IMR-90 (cell line): ENCODE data around the gene EMC9. TPM values are rescaled to one million over a fixed set of nuclear protein-coding genes. Genes with fewer than 3 reads are reported as not detected.

ENCODE experiments used
- ATAC-seq: fragments of 200-7000 bp; cut with Tn5 transposase; 2 replicates; pipeline ENCODE4 v1.9.1; 2020; ENCODE audit warnings: low read depth, mild to moderate bottlenecking, moderate library complexity
- BruUV-seq: library from RNA; stranded (reverse); fragments of 400-500 nt; replicated peaks from 2 replicates; lab custom pipeline; 2021; lab: Mats Ljungman, UMichigan
- CTCF ChIA-PET: fragments of 300-600 bp; formaldehyde crosslinking; extraction: SDS; loops from one replicate; lab custom pipeline; 2021; ENCODE audit warnings: antibody characterized with exemption; lab: Yijun Ruan, JAX
- POLR2A ChIA-PET: fragments of 300-600 bp; sonication (Branson Sonifier 250); formaldehyde crosslinking; loops from one replicate; lab custom pipeline; 2022; ENCODE audit warnings: antibody characterized with exemption; ENCODE audit not compliant: unreplicated experiment; lab: Charles Lee
- DNase-seq: peaks from one replicate; pipeline ENCODE4 v3.0.0; 2013
- H2AFZ ChIP-seq: replicated peaks from 2 replicates; pipeline ENCODE3; 2013; ENCODE audit warnings: low read length, mild to moderate bottlenecking; ENCODE audit not compliant: poor library complexity
- H2AK5ac ChIP-seq: 2 replicates; pipeline ENCODE4 v1.6.1; 2013; ENCODE audit warnings: low read depth, low read length, inconsistent platforms
- H2AK9ac ChIP-seq: replicated peaks from 2 replicates; pipeline ENCODE3; 2013; ENCODE audit warnings: mild to moderate bottlenecking, low read depth, low read length, moderate library complexity; ENCODE audit not compliant: poor library complexity
- H2BK120ac ChIP-seq: 2 replicates; pipeline ENCODE4 v1.6.1; 2013; ENCODE audit warnings: low read depth, low read length, inconsistent platforms
- H2BK15ac ChIP-seq: 3 replicates; pipeline ENCODE4 v1.6.1; 2013; ENCODE audit warnings: low read depth, low read length, inconsistent platforms
- H2BK20ac ChIP-seq: 2 replicates; pipeline ENCODE4 v1.6.1; 2013; ENCODE audit warnings: low read depth, mild to moderate bottlenecking, inconsistent platforms, low read length, moderate library complexity
- H2BK5ac ChIP-seq: 2 replicates; pipeline ENCODE4 v1.6.1; 2013; ENCODE audit warnings: mild to moderate bottlenecking, low read depth, low read length, inconsistent platforms; ENCODE audit not compliant: poor library complexity, severe bottlenecking
- H3K14ac ChIP-seq: replicated peaks from 2 replicates; pipeline ENCODE4 v1.6.1; 2013; ENCODE audit warnings: low read depth, low read length, inconsistent platforms
- H3K18ac ChIP-seq: 2 replicates; pipeline ENCODE4 v1.6.1; 2013; ENCODE audit warnings: low read depth, low read length, control low read depth
- H3K23ac ChIP-seq: 2 replicates; pipeline ENCODE4 v1.6.1; 2013; ENCODE audit warnings: low read depth, low read length, inconsistent platforms
- H3K27ac ChIP-seq: 2 replicates; pipeline ENCODE4 v1.5.1; 2013; ENCODE audit warnings: mild to moderate bottlenecking, control low read depth, low read length; ENCODE audit not compliant: insufficient read depth
- H3K27me3 ChIP-seq: 2 replicates; pipeline ENCODE4 v1.6.1; 2013; ENCODE audit warnings: low read length; ENCODE audit not compliant: control insufficient read depth, insufficient read depth
- H3K36me3 ChIP-seq: 2 replicates; pipeline ENCODE4 v1.6.1; 2013; ENCODE audit warnings: low read length, mixed read lengths; ENCODE audit not compliant: control insufficient read depth, insufficient read depth
- H3K4ac ChIP-seq: 2 replicates; pipeline ENCODE4 v1.6.1; 2013; ENCODE audit warnings: low read depth, low read length, inconsistent platforms
- H3K4me1 ChIP-seq: 2 replicates; pipeline ENCODE4 v1.6.1; 2013; ENCODE audit warnings: low read length, mixed read lengths; ENCODE audit not compliant: control insufficient read depth, insufficient read depth
- H3K4me2 ChIP-seq: 2 replicates; pipeline ENCODE4 v1.6.1; 2013; ENCODE audit warnings: low read depth, mild to moderate bottlenecking, control low read depth, low read length, moderate library complexity
- H3K4me3 ChIP-seq: 2 replicates; pipeline ENCODE4 v1.5.1; 2013; ENCODE audit warnings: low read depth, mild to moderate bottlenecking, control low read depth, low read length, moderate library complexity; ENCODE audit not compliant: insufficient read depth
- H3K56ac ChIP-seq: 2 replicates; pipeline ENCODE4 v1.6.1; 2013; ENCODE audit warnings: low read length, inconsistent platforms; ENCODE audit not compliant: insufficient read depth; ENCODE audit errors: extremely low read depth
- H3K79me1 ChIP-seq, 2 experiments: 2 replicates each; pipeline ENCODE4 v1.6.1; 2013; ENCODE audit warnings: low read length in 2 of 2, inconsistent platforms in 1 of 2, low read depth in 1 of 2
- H3K9ac ChIP-seq: 2 replicates; pipeline ENCODE4 v1.6.1; 2013; ENCODE audit warnings: low read depth, low read length, control low read depth
- H3K9me1 ChIP-seq: 2 replicates; pipeline ENCODE4 v1.6.1; 2013; ENCODE audit warnings: low read length, inconsistent platforms; ENCODE audit not compliant: insufficient read depth
- H3K9me3 ChIP-seq: 2 replicates; pipeline ENCODE4 v1.6.1; 2013; ENCODE audit warnings: low read length; ENCODE audit not compliant: control insufficient read depth, insufficient read depth
- H4K20me1 ChIP-seq: 2 replicates; pipeline ENCODE4 v1.6.1; 2013; ENCODE audit warnings: low read length, inconsistent platforms; ENCODE audit not compliant: insufficient read depth
- H4K5ac ChIP-seq: 2 replicates; pipeline ENCODE4 v1.6.1; 2013; ENCODE audit warnings: mild to moderate bottlenecking, low read depth, low read length, control low read depth
- H4K8ac ChIP-seq, 2 experiments: 2 replicates each; pipeline ENCODE4 v1.6.1; 2013; ENCODE audit warnings: low read depth in 2 of 2, low read length in 2 of 2, control low read depth in 1 of 2, inconsistent platforms in 1 of 2
- H4K91ac ChIP-seq: 2 replicates; pipeline ENCODE4 v1.6.1; 2013; ENCODE audit warnings: low read depth, low read length, inconsistent platforms; ENCODE audit not compliant: insufficient read depth
- CHD1 ChIP-seq: IDR thresholded peaks from 2 replicates; pipeline ENCODE4 v1.6.1; 2012; ENCODE audit warnings: low read depth, low read length, improper control_type of control experiment
- FOS ChIP-seq: fragments of 150-350 bp; IDR thresholded peaks from 2 replicates; pipeline ENCODE4 v1.6.1; 2016; ENCODE audit warnings: low read depth, low read length
- MAZ ChIP-seq: IDR thresholded peaks from 2 replicates; pipeline ENCODE4 v1.6.1; 2012; ENCODE audit warnings: low read depth, mild to moderate bottlenecking, low read length, improper control_type of control experiment, moderate library complexity, borderline replicate concordance
- MXI1 ChIP-seq: IDR thresholded peaks from 2 replicates; pipeline ENCODE4 v1.6.1; 2012; ENCODE audit warnings: low read depth, mild to moderate bottlenecking, low read length, moderate library complexity, borderline replicate concordance
- NFE2L2 ChIP-seq: fragments of 150-350 bp; IDR thresholded peaks from 2 replicates; pipeline ENCODE4 v1.6.1; 2016; ENCODE audit warnings: low read depth, mild to moderate bottlenecking, low read length
- POLR2A ChIP-seq: IDR thresholded peaks from 2 replicates; pipeline ENCODE4 v1.6.1; 2012; ENCODE audit warnings: mild to moderate bottlenecking, low read depth, low read length
- RCOR1 ChIP-seq: IDR thresholded peaks from 2 replicates; pipeline ENCODE4 v1.6.1; 2012; ENCODE audit warnings: mild to moderate bottlenecking, low read length, improper control_type of control experiment; ENCODE audit not compliant: insufficient replicate concordance
- USF2 ChIP-seq: fragments of 150-350 bp; IDR thresholded peaks from 2 replicates; pipeline ENCODE4 v1.6.1; 2017; ENCODE audit warnings: mild to moderate bottlenecking, antibody characterized with exemption, low read length, low read depth
- WGBS, 2 experiments: methylation state at CpG; one replicate each; pipeline versions ENCODE4 v1.1.5 to v1.1.7; 2013; ENCODE audit warnings: missing lambda C conversion rate in 2 of 2; ENCODE audit not compliant: insufficient read length in 1 of 2; ENCODE audit errors: extremely low coverage in 2 of 2; 5-methylcytosine and 5-hydroxymethylcytosine counted together
- dilution Hi-C: fragments of 300-500 bp; cut with HindIII; formaldehyde crosslinking; loops from one replicate; pipeline ENCODE4 v1.14.3; 2018; ENCODE audit warnings: low sequenced_read_pairs; ENCODE audit not compliant: unreplicated experiment
- in situ Hi-C: fragments of 300-500 bp; cut with MboI; formaldehyde crosslinking; loops from 3 replicates; pipeline ENCODE4 v1.14.3; 2019; ENCODE audit warnings: low sequenced_read_pairs, inconsistent platforms, mixed read lengths
- intact Hi-C: fragments of 100-400 bp; cut with micrococcal nuclease; formaldehyde crosslinking; loops from 2 replicates; pipeline ENCODE4 v1.10.0; 2022
- polyA plus RNA-seq, 3 experiments: library from polyadenylated mRNA; depleted of rRNA; stranded (reverse); fragments of >200 nt; gene quantifications; 2 replicates each; pipeline ENCODE4 v1.2.3, GENCODE V29; 2012; ENCODE audit warnings: low replicate concordance in 1 of 3
- total RNA-seq: library from RNA; depleted of rRNA; stranded (reverse); fragments of >200 nt; gene quantifications from 2 replicates; pipeline ENCODE4 v1.2.3, GENCODE V29; 2012
- TF ChIP-seq, protein P1 (sequence below): fragments of 150-350 bp; IDR thresholded peaks from 2 replicates; pipeline ENCODE4 v1.6.1; 2016; ENCODE audit warnings: low read depth, mild to moderate bottlenecking, low read length, moderate library complexity, borderline replicate concordance

EMC9 gene
- total and polyA plus RNA-seq, 2 of the 4 experiments (the other 2 are of a cell fraction) = 15.1 to 19.2 TPM

DNA sequence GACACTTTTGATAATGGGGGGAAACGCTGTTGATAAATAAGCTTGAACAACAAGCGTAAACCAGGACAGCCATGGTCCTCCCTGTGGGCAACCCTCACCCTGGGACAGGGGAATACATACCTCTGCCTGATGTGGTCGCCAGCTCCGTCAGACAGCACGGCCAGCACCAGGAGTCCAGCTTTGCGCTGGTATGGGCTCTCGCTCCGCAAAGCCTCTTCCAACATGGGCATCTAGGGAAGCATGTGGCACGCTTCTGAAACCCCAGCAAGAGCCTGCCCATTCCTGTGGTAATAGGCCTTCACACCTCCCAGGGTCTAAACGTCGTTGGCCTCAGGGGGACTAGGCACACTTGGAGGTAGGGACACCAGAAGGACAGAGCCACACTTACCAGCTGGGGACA, 44.4 kb upstream of the EMC9 start:
- H3K79me1 ChIP-seq = peaks cover 17 to 49% of the 10 kb centered on the region in 2 experiments
- POLR2A ChIA-PET = interaction anchor here (1.0 kb wide), 1 partner anchor 10 kb away, joined by 3 read pairs; the partner anchor contains the start of gene TM9SF1
- ATAC-seq (no peak), DNase-seq (no peak)
- H3K36me3 ChIP-seq = peaks cover 61% of the 10 kb centered on the region
- no peak overlapping the region for H4K91ac ChIP-seq
- H2BK5ac ChIP-seq = no peak overlapping the region
- no peak overlapping the region for H3K14ac ChIP-seq
- TF ChIP-seq CHD1 (no peak), FOS (no peak), NFE2L2 (no peak), MXI1 (no peak), POLR2A (no peak), USF2 (no peak), RCOR1 (no peak), MAZ (no peak)
- TF ChIP-seq, protein P1, sequence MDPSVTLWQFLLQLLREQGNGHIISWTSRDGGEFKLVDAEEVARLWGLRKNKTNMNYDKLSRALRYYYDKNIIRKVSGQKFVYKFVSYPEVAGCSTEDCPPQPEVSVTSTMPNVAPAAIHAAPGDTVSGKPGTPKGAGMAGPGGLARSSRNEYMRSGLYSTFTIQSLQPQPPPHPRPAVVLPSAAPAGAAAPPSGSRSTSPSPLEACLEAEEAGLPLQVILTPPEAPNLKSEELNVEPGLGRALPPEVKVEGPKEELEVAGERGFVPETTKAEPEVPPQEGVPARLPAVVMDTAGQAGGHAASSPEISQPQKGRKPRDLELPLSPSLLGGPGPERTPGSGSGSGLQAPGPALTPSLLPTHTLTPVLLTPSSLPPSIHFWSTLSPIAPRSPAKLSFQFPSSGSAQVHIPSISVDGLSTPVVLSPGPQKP = no peak
- H3K56ac ChIP-seq = no peak overlapping the region
- no peak overlapping the region for H4K5ac ChIP-seq
- H2AFZ ChIP-seq = no peak overlapping the region
- no peak overlapping the region for H2AK5ac ChIP-seq
- H3K9me3 ChIP-seq = no peaks in the 10 kb centered on the region
- H3K4me3 ChIP-seq = no peak overlapping the region
- H4K8ac ChIP-seq = no peak overlapping the region
- no peaks in the 10 kb centered on the region for H4K20me1 ChIP-seq
- CTCF ChIA-PET = no interaction called here
- no peak overlapping the region for H2BK20ac ChIP-seq
- H3K9me1 ChIP-seq = peaks cover 18% of the 10 kb centered on the region
- dilution Hi-C loops = no loop called here
- H2BK120ac ChIP-seq = no peak overlapping the region
- 40% methylated on average over 1 of the region's 11 CpGs; no CpG with 5 or more reads in 1 of the 2 experiments for WGBS, 2 experiments
- H3K9ac ChIP-seq = no peak overlapping the region
- H3K23ac ChIP-seq = no peak overlapping the region
- intact Hi-C loops = no loop called here
- BruUV-seq = no TSS peak
- H3K27ac ChIP-seq = no peak overlapping the region
- H3K4me2 ChIP-seq = no peak overlapping the region
- in situ Hi-C loops = no loop called here
- no peak overlapping the region for H3K4ac ChIP-seq
- H3K18ac ChIP-seq = no peak overlapping the region
- no peak overlapping the region for H2BK15ac ChIP-seq
- H2AK9ac ChIP-seq = peak overlapping the region; percentile 59
- H3K4me1 ChIP-seq = peaks cover 4% of the 10 kb centered on the region
- no peaks in the 10 kb centered on the region for H3K27me3 ChIP-seq
